GDM1 (cell line): ENCODE results near the gene KIAA1217.
"Not testable (repeated sequence)": the region's sequence is repeated elsewhere in the genome, so short reads cannot be mapped to it uniquely, and the experiment has no call there.

Source experiments
- DNase-seq: peaks from one replicate; lab custom pipeline; 2025; lab: John Stamatoyannopoulos, UW

KIAA1217 gene

DNA sequence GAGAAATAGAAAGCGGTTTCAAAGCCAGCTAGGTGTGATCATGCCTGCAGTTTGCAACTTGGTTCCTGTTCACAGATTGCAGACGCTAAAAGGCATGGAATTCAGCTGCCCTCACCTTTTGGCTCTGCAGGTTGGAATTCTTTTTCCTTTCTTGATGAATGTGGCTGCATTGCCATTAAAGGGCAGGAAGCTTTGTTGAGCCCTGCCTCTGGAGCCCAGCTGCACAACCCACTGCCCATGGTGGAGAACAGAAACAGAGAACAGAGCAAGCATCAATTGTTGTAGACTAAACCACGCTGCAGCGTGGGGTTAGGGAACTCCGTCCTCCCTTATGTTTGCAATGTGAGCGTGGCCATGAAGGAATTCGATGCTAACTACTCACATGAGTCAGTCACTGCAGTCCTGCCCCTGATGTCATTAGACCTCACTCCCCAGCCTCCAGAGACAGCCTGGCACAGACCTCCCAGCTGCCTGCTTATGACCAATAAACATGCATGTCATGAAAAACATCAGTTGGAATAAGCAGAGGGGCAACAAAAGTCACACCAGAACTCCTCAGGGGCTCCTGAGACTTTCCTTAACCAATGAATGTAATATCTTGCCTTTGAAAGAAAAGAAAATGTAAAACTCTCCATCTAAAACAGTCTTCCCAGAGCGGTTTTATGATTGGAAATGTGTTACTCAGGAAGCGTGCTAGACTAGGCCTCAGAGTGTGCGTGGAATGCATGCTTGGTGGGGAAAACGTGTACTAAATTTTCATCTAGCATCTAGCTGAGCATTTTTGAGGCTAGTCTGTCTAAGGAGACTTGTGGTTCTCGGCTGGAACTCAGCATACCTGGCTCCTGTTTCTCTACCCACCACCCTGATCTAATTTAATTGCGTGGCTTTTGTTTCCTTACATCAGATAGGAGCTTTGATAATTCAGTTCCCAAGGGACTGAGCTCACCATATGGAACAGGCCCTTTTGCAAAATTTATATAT, 232.2 kb downstream of the KIAA1217 start:
- DNase-seq = no peak

- DNase-seq = no peak
Measured at GRCh38 chr10:24442234-24442633, 233.3 kb downstream of the KIAA1217 start.

DNA sequence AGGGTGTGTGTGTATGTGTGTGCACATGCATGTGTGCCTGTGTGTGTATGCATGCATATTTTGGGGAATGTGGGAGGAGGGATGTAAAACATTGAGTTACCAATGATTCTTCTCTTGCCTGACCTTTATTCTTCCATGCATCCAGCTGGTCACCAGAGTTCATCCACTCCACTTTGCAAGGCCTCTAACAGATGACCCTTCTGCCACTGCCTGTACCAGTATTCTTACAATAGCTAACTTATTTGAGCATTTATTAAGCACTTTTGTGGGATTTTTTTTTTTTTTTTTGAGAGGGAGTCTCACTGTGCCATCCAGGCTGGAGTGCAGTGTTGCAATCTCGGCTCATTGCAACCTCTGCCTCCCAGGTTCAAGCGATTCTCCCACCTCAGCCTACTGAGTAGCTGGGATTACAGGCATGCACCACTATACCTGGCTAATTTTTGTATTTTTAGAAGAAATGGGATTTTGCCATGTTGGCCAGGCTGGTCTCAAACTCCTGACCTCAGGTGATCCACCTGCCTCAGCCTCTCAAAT, 233.8 kb downstream of the KIAA1217 start:
- not testable (repeated sequence) for DNase-seq

DNA sequence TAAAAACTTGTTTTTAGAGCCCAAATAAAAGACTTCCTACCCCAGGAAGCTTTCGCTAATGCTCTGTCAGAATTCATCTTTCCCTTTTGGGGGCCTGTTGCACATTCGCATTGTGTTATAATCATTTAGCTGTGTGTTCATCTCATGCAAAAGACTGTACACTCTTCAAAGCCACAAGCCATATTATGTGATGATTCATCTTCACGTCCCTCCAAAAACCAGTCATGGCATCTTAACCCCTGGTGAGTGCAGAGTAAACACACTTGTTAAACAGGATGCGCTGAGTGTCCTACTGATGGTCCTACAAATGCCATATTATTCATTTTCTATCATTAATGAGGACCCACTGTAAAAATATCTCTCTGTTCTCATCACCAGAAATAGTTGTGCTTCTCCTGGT, 235.4 kb downstream of the KIAA1217 start:
- no peak for DNase-seq

DNA sequence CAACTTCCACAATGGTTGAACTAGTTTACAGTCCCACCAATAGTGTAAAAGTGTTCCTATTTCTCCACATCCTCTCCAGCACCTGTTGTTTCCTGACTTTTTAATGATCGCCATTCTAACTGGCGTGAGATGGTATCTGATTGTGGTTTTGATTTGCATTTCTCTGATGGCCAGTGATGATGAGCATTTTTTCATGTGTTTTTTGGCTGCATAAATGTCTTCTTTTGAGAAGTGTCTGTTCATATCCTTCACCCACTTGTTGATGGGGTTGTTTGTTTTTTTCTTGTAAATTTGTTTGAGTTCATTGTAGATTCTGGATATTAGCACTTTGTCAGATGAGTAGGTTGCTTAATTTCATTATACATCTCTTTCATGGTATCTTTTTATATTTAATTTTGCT, 237.0 kb downstream of the KIAA1217 start:
- DNase-seq = not testable (repeated sequence)

DNA sequence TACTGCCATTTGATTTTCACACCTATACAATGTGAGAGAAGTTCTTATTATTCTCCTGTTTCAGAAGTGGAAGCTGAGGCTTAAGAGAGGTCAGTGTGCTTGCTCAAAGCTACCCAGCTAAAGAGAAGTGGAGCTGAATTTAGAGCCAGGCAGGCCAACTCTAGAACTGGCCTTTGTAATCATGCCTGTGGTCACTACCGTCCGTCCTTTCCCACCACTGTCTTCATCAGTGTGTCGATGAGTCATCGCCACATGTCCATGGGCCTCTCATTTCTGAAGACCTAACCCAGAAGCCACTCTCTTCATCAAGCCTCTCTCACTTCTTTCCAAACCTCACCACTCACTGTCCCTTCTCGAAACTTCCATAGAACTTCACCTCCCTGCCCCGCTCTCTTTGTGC, 237.8 kb downstream of the KIAA1217 start:
- DNase-seq = no peak

DNA sequence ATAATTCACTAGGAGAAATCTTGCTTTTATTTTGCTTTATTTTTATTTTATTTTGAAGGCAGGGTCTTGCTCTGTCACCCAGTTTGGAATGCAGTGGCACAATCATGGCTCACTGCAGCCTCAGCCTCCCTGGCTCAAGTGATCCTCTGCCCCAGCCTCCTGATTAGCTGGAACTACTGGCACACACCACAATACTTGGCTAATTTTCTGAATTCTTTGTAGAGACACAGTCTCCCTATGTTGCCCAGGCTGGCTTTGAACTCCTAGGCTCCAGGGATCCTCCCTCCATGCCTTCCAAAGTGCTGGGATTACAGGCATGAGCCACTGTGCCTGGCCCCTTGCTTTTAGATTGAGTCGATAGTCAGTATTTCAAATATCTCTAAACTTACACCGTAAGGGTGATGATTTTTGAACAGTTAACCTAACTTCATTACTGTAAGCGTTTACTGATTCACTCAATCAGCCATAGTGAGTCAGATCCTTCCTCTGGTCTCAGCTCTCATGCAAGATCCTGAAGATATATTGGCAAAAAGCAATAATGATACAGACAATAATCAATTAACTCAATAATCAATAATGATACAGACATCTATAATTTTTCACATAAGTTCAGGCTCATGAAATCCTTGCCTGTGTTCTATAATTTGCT, 239.5 kb downstream of the KIAA1217 start:
- DNase-seq = no peak

GRCh38 chr10:24449321-24449740, 240.4 kb downstream of the KIAA1217 start:
- DNase-seq = no peak

- no peak for DNase-seq
Measured at GRCh38 chr10:24449769-24450310, 240.9 kb downstream of the KIAA1217 start.

DNA sequence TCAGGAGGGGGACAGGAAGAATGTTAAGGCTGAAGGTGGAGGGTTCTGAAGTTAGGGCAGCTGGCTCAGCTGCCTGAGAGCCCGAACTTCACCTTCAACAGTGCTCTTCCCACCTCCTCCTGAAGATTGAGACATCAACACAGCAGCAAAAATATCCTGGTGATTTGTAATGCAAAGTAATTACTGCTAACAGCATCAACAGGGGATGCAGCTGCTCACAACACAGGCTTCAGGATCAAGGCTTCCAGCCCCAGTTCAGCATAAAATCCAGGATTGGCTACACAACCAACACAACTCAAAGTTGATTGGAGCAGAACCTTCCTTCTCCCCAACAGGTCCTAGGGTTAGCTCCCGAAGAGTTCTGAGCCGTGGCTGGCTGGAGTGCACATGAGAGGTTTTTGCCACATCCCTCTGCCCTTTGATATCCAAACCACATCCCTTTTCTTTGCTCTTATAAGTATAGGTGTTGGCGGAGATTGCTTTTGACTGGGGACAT, 242.4 kb downstream of the KIAA1217 start:
- DNase-seq = no peak

DNA sequence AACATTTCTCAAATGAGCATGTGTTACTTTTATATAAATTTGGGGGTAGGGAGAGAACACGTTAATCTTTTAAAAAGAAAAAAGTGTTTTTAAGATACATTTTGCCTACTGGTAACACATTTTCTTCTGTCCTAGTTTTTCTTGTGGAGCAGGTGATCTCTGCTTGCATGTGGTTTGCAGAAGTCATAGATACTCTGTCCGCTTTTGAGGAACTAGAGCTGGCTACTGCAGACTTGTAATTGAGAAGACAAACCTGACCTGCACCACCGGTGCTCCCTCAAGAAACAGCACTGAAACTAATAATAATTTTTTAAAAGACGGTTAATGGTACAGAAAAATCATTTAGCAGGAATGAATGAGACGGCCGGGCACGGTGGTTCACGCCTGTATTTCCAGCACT, 243.1 kb downstream of the KIAA1217 start:
- peak; percentile 19 for DNase-seq

DNA sequence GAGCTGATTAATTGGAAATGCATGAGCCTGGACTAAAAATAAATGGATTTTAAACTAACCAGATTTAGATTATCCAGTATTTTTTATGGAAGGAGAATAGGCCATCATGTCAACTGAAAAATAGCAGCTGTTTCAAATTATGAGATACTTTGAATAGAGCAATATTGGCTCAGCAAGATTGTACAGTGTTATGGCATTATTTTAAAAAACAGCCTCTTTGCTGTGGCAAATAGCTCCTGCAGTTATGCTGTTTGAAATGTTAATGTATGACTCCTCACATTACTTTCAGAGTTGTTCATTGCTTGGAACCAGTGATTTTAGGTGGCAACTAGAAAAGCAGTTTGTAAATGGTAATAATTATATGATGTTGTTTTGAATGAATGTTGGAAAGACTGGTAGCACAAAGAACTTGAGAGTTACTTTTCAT, 244.5 kb downstream of the KIAA1217 start:
- DNase-seq = no peak

DNA sequence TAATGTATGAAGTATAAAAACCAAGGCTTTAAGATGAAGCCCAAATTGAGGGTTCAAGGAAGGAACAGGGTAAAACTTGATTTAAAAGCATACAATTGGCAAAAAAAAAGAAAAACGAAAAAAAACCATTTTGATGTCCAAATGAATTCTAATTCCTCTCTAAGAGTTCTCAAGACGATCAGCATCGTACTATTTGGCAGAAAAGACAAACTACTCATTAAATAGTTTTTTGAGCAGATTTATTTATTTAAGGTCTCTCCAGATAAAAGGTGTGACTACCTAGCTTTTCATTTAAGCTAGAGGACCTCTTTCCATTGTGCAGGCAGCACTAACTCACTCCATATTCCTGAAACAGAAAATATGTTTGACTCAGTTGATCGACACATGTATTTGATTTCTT, 245.0 kb downstream of the KIAA1217 start:
- no peak for DNase-seq

DNA sequence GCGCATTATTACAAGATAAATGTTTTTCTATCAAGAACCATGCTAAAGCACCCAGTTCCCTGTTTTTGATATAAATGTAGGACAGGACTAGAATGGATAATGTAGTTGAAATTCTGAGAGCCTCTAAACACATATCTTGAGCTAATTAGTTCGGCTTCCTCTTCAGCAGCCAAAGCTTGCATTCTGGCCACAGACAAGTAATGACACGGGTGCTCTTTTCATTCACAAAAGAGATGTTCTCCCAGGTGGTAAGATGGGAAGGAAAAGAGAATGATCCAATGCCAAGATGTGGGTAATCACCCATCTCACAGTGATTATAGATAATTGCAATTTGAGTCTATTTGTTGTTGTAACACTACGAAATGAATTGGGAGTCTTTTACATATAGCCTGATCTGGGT, 246.5 kb downstream of the KIAA1217 start:
- no peak for DNase-seq

DNA sequence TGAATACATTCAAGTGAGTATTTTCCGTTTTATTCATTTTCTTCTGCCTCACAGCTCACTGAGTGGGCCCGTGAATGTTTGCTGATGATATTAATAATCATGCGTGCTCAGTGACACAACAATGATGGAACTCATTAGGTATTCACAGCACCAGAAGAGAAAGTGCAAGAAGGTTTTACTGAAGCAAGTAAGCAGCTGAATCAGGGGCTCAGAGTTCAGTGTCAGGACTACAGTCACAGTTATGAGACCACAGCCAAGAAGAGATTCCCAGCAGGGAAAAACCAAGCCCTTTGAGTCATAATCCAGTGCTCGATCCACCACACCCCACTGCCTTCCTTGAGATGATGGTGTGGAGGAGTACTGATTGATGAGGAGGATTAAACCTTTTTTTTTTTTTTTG, 247.4 kb downstream of the KIAA1217 start:
- no peak for DNase-seq

DNA sequence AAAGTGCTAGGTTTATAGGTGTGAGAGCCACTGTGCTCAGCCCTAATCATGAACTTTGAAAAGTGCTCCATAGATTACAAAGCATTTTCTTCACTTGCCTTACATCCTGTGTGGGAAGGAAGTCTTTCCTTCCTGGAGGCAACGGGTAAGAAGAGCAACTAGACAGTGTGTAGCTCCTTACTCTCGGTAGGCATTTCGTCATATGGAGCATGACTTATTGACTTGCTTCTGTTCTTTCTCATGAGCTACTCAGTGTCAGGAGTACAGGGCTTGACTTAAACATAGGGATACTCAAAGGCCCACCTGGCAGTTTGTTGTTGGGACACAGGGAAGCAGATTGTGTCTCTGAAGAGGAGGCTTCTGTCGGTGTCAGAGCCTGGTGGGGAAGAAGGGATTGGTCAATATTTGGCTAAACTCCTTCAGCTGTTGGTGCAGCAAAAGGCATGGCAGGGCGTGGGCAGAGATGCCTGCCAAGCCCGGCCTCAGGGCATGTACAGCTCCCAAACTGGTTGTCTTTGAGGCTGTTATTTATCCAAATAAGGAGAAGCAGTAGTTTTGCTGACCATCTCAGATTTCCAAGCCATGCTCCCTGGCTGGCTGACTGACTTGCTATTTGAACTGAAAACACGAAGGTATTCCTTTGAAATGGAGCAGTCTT, 248.9 kb downstream of the KIAA1217 start:
- peak; percentile 65 for DNase-seq

DNA sequence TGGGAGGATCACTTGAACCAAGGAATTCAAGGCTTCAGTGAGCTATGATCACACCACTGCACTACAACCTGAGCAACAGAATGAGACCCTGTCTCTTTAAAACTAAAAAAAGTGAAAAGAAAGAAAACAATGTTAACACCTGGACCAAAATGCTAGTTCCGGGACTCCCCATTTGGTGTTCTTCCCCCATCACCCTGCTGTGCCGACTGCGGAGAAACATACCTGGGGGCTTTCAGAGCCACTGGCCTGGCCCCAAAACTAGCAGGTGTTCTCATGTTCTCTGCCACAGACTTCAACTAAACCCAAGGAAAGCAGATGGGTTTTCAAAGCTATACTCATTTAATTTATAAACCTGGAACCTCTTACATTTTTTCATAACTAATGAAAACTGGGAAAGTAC, 250.9 kb downstream of the KIAA1217 start:
- no peak for DNase-seq

GRCh38 chr10:24462291-24462813, 253.4 kb downstream of the KIAA1217 start:
- no peak for DNase-seq

DNA sequence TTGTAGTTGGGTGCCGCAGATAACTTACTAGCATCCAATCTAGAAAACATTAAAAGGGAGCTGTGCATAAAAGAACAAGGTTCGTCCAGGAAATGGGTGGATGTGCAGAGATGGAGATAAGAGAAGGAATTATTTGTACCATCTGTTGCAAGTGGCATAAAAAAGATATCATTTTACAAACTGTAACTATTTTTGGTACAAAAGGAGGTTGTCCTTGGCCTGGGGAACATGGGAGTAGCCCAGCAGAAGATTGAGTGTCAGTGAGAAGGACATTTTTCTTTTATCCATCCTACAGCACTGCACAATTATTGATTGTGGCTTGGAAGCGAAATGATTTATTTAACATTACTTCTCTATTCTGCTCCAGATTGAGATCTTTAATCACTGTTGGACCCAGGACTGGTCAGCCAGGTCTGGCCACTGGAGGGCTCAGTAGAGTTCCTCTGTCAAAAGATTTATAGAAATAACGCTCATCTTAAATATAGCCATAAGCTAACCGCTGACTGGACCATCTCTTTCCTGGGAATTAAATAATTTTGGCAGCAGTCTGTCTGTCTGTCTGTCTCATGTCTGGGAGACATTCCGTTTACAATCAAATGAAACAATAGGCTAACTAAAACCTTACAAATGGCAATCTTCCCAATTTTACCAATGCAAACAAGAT, 254.1 kb downstream of the KIAA1217 start:
- DNase-seq = no peak

DNA sequence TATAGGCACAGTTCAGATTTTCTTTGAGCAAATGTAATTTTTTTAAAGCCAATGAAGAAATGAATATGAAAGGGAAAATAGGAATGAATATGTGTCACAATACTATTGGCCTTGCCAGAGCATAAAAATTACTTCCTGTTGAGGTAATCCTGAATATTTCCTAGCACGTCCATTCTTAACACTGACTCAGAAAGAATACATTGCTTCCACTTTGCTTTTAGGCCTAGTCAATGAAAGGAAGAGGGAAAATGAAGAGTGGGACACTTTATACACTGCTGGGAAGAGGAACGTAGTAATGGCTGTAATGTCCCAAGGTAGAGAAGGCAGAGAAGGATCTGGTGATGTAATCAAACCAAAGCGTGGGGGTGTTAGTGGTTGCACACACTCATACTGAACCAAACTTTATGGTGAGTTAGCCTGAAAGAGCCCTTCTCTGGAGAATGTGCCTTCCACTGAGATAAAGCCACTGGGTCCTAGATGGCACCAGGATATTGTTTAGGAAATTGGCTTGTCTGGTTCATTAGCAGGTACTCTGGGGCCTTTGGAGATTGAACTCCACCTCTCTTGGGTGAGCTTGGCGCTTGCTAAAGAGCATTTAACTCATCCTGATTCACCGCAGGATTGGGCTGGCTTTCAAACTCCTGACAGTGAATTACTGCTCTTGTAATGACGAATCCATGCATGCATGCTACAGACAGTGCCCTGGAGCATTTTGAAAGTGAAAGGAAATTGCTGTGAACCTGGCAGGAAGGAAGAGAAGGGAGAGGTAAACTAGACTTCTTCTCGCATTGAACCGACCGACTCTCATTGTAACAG, 254.9 kb downstream of the KIAA1217 start:
- no peak for DNase-seq
